ENCODE measurements around the gene ATP6AP2. TPM values are rescaled to one million over a fixed set of nuclear protein-coding genes. Genes with fewer than 3 reads are reported as not detected.
A peak's percentile ranks its signal among the peaks of the same experiment; 100 is the strongest.

The ATP6AP2 gene, protein sequence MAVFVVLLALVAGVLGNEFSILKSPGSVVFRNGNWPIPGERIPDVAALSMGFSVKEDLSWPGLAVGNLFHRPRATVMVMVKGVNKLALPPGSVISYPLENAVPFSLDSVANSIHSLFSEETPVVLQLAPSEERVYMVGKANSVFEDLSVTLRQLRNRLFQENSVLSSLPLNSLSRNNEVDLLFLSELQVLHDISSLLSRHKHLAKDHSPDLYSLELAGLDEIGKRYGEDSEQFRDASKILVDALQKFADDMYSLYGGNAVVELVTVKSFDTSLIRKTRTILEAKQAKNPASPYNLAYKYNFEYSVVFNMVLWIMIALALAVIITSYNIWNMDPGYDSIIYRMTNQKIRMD
- 85.7 TPM for total RNA-seq

DNA sequence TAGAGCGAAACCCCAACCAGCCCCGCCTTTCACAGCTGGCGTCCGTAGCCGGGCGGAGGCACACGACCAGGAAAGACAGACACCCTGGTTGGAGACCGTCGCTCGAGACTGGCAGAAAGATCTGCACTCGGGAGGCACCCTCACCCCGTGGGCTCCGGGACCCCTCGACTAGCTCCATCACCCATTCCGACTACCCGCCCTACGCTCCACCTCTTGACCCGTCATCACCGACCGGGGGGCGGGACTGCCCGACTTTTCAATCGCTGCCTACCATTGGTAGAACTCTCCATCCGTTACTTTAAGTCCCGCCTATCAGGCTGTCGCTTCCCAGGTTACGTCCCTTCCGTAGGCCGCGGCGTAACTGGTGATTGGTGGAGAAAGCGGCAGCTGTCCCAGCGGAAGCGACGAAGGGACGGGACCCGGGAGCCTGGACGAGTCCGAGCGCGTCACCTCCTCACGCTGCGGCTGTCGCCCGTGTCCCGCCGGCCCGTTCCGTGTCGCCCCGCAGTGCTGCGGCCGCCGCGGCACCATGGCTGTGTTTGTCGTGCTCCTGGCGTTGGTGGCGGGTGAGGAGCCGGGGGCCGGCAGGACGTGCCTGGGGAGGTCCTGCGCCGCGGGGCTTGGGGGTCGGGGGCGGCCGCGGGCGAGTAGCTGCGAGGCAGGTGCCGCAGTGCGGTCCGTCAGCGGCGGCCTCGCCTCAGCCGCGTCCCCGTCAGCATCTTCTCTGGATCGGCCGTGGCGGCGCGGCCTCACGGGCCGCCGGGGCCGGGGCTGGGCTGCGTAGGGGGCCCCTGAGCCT is at the start of gene ATP6AP2:
ATP6AP2 (plus strand) TSS at position 434 of the 799 bp plus-strand sequence; CDS start at position 530, 96 bp downstream.
- Histone ChIP-seq H3K4me1 (peaks cover 9% of the 10 kb centered on the region), H3K4me3 (peak within 1 kb of the TSS; percentile 51 to 69), H3K9me3 (no peaks in the 10 kb centered on the region), H3K27ac (peak within 1 kb of the TSS; percentile 76), H3K27me3 (no peaks in the 10 kb centered on the region), H3K36me3 (no peaks in the 10 kb centered on the region)
- TF ChIP-seq POLR2AphosphoS5 (IDR thresholded peaks at IDR 0.05; ENCODE audit: insufficient read depth in 1 of 2, low read depth in 1 of 2) (peak; percentile 68 to 86), POLR2A (IDR thresholded peaks at IDR 0.05) (peak in 1 of 2 donors; percentile 52)
- TF ChIP-seq, protein P1, sequence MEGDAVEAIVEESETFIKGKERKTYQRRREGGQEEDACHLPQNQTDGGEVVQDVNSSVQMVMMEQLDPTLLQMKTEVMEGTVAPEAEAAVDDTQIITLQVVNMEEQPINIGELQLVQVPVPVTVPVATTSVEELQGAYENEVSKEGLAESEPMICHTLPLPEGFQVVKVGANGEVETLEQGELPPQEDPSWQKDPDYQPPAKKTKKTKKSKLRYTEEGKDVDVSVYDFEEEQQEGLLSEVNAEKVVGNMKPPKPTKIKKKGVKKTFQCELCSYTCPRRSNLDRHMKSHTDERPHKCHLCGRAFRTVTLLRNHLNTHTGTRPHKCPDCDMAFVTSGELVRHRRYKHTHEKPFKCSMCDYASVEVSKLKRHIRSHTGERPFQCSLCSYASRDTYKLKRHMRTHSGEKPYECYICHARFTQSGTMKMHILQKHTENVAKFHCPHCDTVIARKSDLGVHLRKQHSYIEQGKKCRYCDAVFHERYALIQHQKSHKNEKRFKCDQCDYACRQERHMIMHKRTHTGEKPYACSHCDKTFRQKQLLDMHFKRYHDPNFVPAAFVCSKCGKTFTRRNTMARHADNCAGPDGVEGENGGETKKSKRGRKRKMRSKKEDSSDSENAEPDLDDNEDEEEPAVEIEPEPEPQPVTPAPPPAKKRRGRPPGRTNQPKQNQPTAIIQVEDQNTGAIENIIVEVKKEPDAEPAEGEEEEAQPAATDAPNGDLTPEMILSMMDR (IDR thresholded peaks at IDR 0.05) = no peak
- peak in 1 of 2 donors; percentile 97 for DNase-seq (ENCODE audit: extremely low spot score in 2 of 2)
- intact Hi-C loops (cut with DNase I) = no loop called here

DNA sequence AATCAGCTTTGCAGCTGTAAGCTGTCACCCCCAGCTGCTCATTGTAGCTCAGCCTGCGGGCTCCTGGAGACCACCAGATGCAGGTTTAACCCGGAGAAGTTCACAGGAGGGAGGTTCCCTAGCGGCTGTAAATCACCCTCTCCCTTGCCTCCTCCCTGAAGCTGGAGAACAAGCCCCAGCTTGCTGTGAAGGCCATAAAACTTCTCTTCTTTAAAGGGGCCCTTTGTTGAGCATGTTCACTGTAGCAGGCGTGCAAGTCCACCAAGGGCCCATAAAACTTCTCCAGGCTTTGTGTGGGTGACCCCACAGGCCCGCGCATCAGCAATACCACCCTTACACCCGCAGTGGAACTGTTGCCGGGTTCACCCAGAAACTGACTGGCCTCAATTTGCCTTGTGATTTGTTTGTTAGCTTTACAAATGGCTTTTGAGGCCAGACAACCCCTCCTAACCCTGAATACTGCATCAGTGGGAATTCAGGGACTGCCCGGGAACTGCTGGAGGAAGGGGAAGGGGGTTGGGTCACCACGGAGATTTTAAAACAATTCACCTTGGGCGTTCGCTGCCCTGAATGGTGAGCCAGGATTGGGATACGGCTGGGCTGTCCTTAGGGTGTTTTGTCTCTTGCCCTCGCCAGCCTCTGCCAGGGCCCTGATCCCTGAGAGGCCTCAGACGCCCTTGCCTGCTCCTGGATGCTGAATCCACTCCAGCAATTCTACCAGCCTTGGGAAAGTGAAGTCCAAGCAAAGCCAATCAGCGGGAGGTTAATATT is 49.5 kb upstream of the ATP6AP2 start:
- Histone ChIP-seq H3K36me3 (no peaks in the 10 kb centered on the region), H3K27ac (peak overlapping the region; percentile 27), H3K9me3 (no peaks in the 10 kb centered on the region), H3K27me3 (no peaks in the 10 kb centered on the region), H3K4me1 (no peaks in the 10 kb centered on the region), H3K4me3 (no peak overlapping the region)
- no peak for TF ChIP-seq POLR2AphosphoS5 (IDR thresholded peaks at IDR 0.05; ENCODE audit: insufficient read depth in 1 of 2, low read depth in 1 of 2)
- no peak for TF ChIP-seq POLR2A (IDR thresholded peaks at IDR 0.05)
- TF ChIP-seq, protein P1 (IDR thresholded peaks at IDR 0.05) = no peak
- no peak for DNase-seq (ENCODE audit: extremely low spot score in 2 of 2)
- intact Hi-C loops (cut with DNase I) = no loop called here

DNA sequence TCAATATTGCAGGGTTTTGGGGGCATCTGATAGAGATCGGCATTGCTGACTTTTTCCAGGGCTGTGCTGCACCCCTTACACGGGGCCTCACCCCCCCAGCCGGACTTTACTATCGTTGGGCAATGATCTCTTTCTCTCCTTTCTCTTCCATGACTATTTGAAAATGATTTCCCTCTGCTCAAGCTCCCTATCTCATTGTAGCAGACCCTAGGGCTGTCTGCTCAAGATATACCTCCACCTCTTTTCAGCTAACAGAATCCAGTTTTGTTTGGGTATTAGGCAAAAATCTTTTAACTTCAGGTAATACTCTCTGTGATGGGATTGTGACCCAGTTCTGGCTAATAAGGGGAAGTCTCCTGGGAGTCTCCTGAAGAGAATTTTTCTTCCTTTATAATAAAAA is 43.5 kb upstream of the ATP6AP2 start:
- H3K27ac ChIP-seq = no peak overlapping the region
- no peak for TF ChIP-seq POLR2A (IDR thresholded peaks at IDR 0.05)
- TF ChIP-seq POLR2AphosphoS5 (IDR thresholded peaks at IDR 0.05; ENCODE audit: insufficient read depth in 1 of 2, low read depth in 1 of 2) = no peak
- TF ChIP-seq, protein P1 (IDR thresholded peaks at IDR 0.05) = no peak
- no peaks in the 10 kb centered on the region for H3K9me3 ChIP-seq
- intact Hi-C loops (cut with DNase I) = no loop called here
- no peak for DNase-seq (ENCODE audit: extremely low spot score in 2 of 2)
- no peak overlapping the region for H3K4me3 ChIP-seq
- H3K27me3 ChIP-seq = no peaks in the 10 kb centered on the region
- H3K36me3 ChIP-seq = no peaks in the 10 kb centered on the region
- peaks cover 8% of the 10 kb centered on the region for H3K4me1 ChIP-seq

- Histone ChIP-seq H3K9me3 (no peaks in the 10 kb centered on the region), H3K4me1 (peaks cover 8% of the 10 kb centered on the region), H3K27me3 (no peaks in the 10 kb centered on the region), H3K4me3 (no peak overlapping the region), H3K27ac (no peak overlapping the region), H3K36me3 (no peaks in the 10 kb centered on the region)
- intact Hi-C loops (cut with DNase I) = no loop called here
- TF ChIP-seq POLR2A (IDR thresholded peaks at IDR 0.05) (no peak), POLR2AphosphoS5 (IDR thresholded peaks at IDR 0.05; ENCODE audit: insufficient read depth in 1 of 2, low read depth in 1 of 2) (no peak)
- TF ChIP-seq, protein P1 (IDR thresholded peaks at IDR 0.05) = no peak
- no peak for DNase-seq (ENCODE audit: extremely low spot score in 2 of 2)
Measured at GRCh38 chrX:40538406-40538805, 42.4 kb upstream of the ATP6AP2 start.
